ENCODE data around the gene TNXB. TPM values are rescaled to one million over a fixed set of nuclear protein-coding genes. Genes with fewer than 3 reads are reported as not detected.

Gene TNXB
- total RNA-seq, 1 donor: 11.9 TPM

DNA sequence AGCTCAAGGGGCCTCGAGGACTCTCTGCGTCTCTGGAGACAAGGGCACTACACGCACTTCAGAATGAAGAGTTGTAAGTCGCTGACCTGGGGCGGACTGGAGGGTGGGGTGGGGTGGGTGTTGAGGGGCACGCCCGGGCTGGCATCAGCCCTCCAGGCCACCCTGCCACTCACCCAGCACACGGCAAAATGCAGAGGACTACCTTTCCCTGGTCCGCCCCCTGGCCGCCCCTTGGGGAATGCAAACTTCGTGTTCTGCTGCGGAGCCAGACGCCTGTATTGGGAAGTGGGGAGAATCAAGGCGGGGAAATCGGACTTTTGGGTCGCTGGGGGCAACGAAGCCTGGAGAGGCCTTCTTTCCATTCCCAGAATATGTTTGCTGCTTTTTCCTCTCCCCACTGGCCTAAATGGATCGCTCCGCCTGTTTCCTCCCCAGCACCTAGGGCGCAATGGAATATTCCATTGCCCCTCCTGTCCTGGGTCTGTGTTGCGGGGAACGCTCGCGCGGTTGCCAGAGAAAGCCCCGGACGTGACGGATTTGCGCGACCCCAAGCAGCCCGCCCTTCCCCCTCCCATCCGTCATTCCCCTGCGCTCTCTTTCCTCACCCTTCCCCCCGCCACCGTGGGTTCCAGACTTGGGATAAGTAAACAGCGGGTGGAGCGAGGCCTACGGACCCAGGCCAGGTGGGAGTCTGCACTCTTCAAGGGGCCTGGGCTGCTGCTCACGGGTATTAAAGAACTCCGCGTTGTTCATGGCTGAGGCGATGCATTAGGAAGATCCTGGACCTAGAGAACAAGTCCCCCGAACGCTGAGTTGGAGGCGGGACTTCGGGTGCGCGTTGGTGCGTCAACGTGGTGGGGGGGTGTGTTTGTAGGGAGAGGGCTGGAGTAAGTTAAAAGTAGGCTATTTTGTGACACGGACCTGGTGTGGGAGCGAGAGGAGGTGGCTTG lies 44.7 kb upstream of the TNXB start, which contains the start of gene PPT2:
Gene PPT2 (plus strand): TSS at position 578 of the 950 bp plus-strand sequence. CDS start 454 bp downstream, outside the sequence.
- DNase-seq (ENCODE audit: insufficient read length, low spot score, missing footprints): peak; percentile 95
- TF ChIP-seq, protein P1, sequence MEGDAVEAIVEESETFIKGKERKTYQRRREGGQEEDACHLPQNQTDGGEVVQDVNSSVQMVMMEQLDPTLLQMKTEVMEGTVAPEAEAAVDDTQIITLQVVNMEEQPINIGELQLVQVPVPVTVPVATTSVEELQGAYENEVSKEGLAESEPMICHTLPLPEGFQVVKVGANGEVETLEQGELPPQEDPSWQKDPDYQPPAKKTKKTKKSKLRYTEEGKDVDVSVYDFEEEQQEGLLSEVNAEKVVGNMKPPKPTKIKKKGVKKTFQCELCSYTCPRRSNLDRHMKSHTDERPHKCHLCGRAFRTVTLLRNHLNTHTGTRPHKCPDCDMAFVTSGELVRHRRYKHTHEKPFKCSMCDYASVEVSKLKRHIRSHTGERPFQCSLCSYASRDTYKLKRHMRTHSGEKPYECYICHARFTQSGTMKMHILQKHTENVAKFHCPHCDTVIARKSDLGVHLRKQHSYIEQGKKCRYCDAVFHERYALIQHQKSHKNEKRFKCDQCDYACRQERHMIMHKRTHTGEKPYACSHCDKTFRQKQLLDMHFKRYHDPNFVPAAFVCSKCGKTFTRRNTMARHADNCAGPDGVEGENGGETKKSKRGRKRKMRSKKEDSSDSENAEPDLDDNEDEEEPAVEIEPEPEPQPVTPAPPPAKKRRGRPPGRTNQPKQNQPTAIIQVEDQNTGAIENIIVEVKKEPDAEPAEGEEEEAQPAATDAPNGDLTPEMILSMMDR (IDR thresholded peaks at IDR 0.05; ENCODE audit: extremely low read depth, low read depth, low read length): no peak
- peaks cover 24% of the 10 kb centered on the region for H3K4me1 ChIP-seq (ENCODE audit: insufficient read depth, low read length)

GRCh38 chr6:32152769-32153563 lies 43.8 kb upstream of the TNXB start:
- peaks cover 6% of the 10 kb centered on the region for H4K20me1 ChIP-seq (ENCODE audit: insufficient read depth, low read length)
- peaks cover 24% of the 10 kb centered on the region for H3K4me1 ChIP-seq (ENCODE audit: insufficient read depth, low read length)
- H3K4me3 ChIP-seq (ENCODE audit: insufficient read depth, low read length): peak overlapping the region; percentile 97
- H3K36me3 ChIP-seq (ENCODE audit: insufficient read depth, low read length): peaks cover 5% of the 10 kb centered on the region
- H3K79me2 ChIP-seq (ENCODE audit: insufficient read depth, low read length): peaks cover 18% of the 10 kb centered on the region
- H3K9me3 ChIP-seq (ENCODE audit: low read depth, low read length): no peaks in the 10 kb centered on the region
- H2AFZ ChIP-seq (ENCODE audit: low read length): peak overlapping the region; percentile 97
- TF ChIP-seq, protein P1 (IDR thresholded peaks at IDR 0.05; ENCODE audit: extremely low read depth, low read depth, low read length): no peak
- H3K27ac ChIP-seq (ENCODE audit: low read depth, low read length): peak overlapping the region; percentile 90
- H3K4me2 ChIP-seq (ENCODE audit: insufficient read depth, low read length): peak overlapping the region; percentile 91
- H3K27me3 ChIP-seq (ENCODE audit: insufficient read depth, low read length): peaks cover 16% of the 10 kb centered on the region
- DNase-seq (ENCODE audit: insufficient read length, low spot score, missing footprints): peak; percentile 88

More for the DNA sequence above, 44.7 kb upstream of the TNXB start, which contains the start of gene PPT2:
- H3K79me2 ChIP-seq (ENCODE audit: insufficient read depth, low read length): peaks cover 18% of the 10 kb centered on the region
- H3K27ac ChIP-seq (ENCODE audit: low read depth, low read length): peak within 1 kb of the TSS; percentile 90
- H3K27me3 ChIP-seq (ENCODE audit: insufficient read depth, low read length): peaks cover 7% of the 10 kb centered on the region
- peak within 1 kb of the TSS; percentile 97 for H2AFZ ChIP-seq (ENCODE audit: low read length)
- peaks cover 6% of the 10 kb centered on the region for H4K20me1 ChIP-seq (ENCODE audit: insufficient read depth, low read length)
- H3K9me3 ChIP-seq (ENCODE audit: low read depth, low read length): no peaks in the 10 kb centered on the region
- H3K36me3 ChIP-seq (ENCODE audit: insufficient read depth, low read length): peaks cover 14% of the 10 kb centered on the region
- H3K4me2 ChIP-seq (ENCODE audit: insufficient read depth, low read length): peak within 1 kb of the TSS; percentile 91
- H3K4me3 ChIP-seq (ENCODE audit: insufficient read depth, low read length): peak within 1 kb of the TSS; percentile 97

DNA sequence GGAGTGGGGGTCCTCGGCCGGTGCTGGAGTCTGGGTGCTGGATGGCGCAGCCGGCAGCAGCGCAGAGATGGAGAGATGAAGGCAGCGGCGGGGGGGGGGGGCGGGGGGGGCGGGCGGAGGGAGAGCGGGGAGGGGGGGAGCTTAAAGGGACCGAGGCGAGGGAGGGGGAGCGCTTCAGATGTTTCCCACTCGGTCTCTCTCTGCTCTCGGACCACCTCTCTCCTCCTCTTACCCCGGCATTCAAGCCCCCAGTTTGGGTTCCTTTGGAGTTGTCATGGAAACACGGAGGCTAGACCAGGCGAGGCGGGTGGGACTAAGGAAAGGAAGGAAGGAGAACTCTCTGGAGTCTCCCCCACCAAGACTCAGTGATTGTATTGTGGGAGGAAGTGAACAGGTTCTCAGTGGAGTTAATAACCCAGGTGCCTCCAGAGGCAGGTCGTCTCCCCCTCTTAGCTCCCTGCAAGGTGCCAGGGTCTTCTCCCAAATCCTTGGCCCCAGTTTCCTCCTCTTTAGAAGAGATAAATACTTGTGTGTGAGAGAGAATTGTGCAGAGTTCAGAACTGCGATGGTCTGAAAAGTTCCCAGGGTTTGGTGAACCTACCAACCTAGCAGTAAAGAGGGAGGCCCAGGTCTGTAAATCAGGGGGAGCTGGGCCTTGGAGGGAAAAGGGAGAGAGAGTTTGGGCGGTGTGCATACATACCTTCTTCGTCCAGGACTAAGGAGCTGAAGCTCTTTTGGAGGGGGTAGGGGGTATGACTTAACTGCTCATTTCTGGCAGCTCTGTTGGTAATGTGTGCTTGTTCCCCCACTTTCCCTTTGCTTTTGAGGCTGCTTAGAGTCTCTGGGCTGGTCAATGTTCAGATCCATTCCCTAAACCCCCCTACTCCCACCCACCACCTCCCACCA lies 43.0 kb upstream of the TNXB start, which contains the start of gene PRRT1:
Gene PRRT1 (minus strand): TSS at position 77 of the 906 bp plus-strand sequence. CDS start 112 bp downstream, outside the sequence.
- Histone ChIP-seq H2AFZ (ENCODE audit: low read length) (peak within 1 kb of the TSS; percentile 97), H3K9me3 (ENCODE audit: low read depth, low read length) (no peaks in the 10 kb centered on the region), H3K79me2 (ENCODE audit: insufficient read depth, low read length) (peaks cover 18% of the 10 kb centered on the region), H3K4me3 (ENCODE audit: insufficient read depth, low read length) (peak within 1 kb of the TSS; percentile 97), H3K4me1 (ENCODE audit: insufficient read depth, low read length) (peaks cover 24% of the 10 kb centered on the region), H3K4me2 (ENCODE audit: insufficient read depth, low read length) (peak within 1 kb of the TSS; percentile 91), H4K20me1 (ENCODE audit: insufficient read depth, low read length) (peaks cover 6% of the 10 kb centered on the region), H3K27ac (ENCODE audit: low read depth, low read length) (peak within 1 kb of the TSS; percentile 90), H3K27me3 (ENCODE audit: insufficient read depth, low read length) (peaks cover 24% of the 10 kb centered on the region), H3K36me3 (ENCODE audit: insufficient read depth, low read length) (peaks cover 2% of the 10 kb centered on the region)
- peak; percentile 86 for DNase-seq (ENCODE audit: insufficient read length, low spot score, missing footprints)
- TF ChIP-seq, protein P1 (IDR thresholded peaks at IDR 0.05; ENCODE audit: extremely low read depth, low read depth, low read length): no peak
